NCI-H510A (cell line): ENCODE results near the gene OSBPL6.

Experiments used
- DNase-seq: peaks from one replicate; lab custom pipeline; 2025; lab: John Stamatoyannopoulos, UW

The OSBPL6 gene

DNA sequence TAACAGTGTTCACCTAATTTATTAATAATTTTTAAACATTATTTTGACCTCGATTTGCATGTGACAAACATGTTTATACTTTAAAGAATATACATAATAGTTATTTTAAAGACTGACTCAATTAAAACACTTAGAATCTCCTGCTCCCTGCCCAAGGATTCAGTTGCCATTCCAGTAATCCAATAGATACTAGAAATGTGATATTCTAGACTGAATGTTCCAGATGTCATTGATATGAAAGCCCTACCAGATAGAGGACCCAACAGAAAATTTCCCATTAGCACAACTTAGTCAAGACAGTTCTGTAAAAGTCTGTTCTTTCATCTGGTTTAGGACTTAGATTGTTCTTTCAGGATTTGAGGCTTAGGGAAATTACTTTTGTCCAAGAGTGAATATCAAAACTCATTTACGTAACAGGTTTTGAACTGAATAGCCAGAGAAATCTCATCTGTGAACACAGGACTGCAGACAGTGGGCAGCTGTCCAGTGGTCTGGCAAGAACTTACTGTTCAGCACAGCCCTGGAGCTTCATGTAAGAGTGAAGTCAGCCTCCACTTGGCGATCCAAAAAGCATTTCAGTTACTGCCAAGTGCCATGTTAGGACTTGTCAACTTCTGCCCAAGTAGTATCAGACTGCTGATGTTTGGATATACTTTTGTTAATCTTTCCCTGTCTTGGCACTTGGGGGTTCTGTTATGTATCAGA is 77.5 kb downstream of the OSBPL6 start:
- no peak for DNase-seq

DNA sequence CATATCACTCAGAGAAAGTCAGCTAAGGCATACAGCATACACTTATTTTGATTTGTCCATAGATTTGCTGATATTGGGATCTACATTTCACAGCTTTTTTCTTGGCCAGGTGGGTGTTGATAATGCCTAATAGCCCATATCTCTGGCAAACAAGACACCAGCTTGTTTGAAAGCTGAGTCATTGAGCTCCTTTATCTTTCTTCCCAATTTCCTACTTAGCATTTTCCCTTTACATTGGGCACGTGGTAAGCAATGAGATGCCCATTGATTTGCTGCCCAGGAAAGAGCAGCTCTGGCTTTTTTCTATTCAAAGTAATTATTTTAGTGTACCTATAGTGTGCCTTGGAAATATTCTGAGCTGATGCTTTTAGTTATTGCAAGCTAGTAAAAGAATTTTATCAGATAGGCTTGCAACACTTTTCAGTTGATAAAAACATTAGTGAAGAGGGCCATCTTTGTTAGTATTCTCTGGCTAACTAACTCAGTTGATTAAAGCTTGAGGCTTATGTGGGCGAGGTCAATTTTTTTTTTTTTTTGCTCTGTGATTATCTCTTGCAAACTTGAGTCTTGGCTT is 79.6 kb downstream of the OSBPL6 start:
- no peak for DNase-seq

DNA sequence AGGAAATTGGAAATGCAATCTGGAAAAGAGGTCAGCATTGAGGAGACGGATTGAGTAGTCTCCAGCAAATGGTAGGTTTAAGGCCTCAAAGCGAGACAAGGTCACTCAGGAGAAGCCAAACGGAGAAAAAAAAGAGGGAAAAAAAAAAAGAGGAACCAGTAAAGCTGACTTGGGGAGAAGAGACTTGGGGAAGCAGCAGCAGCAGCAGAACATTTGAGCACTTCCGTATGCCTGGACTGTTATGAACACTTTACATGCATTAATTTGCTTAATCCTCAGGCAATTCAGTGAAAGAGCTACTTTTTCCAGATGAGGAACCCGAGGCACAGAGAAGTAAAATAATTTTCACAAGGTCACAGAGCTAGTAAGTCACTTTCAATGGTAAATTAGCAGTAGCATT is 81.3 kb downstream of the OSBPL6 start:
- DNase-seq, result no peak

DNA sequence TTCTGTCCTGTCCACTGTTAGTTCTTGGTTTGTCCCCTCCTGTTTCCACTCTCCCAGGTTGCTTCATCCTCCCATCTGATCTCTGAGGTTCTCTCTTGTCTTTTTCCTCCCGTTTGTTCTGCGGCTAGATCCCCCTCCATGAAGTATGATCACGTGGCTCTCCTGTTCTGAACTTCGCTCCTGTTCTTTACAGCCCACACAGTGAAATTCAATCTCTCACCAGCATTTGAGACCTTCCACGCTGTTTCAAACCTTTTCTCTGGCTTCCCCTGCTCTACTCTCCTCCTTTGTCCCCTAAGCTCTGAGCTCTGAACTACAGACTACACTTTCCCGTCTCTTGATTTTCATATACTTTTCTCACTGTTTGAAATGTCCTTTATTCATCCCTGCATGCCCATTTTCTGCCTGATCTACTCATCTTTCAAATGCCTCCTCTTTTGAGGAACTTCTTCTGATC is 83.5 kb downstream of the OSBPL6 start:
- DNase-seq, result peak; percentile 36

DNA sequence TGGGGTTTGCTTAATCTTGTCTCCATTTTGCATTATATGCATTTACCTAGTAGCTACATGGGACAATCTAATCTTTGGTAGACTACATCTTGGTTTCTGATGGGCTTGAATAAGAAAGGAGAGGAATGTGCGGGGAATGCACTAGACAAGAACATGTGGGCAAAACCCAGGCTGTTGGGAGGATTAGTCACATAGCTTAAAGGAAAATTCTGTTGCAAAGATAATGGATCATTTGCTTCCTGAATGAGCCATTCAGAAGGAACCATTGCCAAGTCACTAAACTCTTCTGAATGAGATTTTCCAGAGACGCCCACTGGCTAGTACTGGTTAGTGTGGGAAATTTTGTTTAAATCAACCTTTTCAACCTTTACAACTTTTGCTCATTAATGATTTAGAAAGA is 84.8 kb downstream of the OSBPL6 start:
- DNase-seq, result no peak

DNA sequence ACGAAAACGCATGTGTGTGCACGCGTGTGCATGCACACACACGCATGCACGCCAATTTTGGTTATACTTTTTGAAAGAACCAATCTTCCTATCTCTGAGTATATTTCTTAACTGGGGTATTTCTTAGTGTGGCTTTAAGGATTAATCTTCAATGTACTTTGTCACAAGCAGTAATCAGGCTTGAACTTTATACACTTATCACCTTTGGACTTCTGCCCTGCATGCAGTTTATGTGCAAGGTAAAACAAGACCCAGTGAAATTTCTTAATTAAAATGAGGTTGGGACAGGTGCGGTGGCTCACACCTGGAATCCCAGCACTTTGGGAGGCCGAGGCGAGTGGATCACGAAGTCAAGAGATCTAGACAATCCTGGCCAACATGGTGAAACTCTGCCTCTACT is 85.3 kb downstream of the OSBPL6 start:
- DNase-seq, result no peak

DNA sequence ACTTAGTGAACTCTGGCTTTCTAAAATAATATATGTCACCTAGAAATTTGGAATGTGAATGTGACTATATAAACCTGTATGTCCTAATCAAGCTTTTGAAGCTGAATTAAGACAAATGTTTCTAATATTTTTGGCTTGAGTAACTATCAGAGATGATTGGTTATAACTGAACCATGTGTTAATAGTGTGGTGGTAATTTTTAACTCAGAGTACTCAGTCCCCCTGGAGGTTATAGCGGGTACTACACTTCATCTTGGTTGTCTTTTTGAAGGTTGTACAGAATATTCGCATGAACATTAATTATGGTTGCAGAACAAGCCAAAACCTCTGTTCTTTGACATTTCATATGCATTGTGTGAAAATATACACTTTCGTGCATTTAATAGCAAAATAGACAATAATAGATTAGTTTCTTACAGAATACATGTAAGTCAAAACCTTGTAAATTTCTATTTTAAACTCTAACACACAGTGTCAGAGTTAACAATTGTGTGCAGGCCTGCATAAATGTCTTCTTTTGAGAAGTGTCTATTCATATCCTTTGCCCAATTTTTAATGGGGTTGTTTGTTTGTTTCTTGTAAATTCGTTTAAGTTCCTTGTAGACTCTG is 86.0 kb downstream of the OSBPL6 start:
- no peak for DNase-seq

DNA sequence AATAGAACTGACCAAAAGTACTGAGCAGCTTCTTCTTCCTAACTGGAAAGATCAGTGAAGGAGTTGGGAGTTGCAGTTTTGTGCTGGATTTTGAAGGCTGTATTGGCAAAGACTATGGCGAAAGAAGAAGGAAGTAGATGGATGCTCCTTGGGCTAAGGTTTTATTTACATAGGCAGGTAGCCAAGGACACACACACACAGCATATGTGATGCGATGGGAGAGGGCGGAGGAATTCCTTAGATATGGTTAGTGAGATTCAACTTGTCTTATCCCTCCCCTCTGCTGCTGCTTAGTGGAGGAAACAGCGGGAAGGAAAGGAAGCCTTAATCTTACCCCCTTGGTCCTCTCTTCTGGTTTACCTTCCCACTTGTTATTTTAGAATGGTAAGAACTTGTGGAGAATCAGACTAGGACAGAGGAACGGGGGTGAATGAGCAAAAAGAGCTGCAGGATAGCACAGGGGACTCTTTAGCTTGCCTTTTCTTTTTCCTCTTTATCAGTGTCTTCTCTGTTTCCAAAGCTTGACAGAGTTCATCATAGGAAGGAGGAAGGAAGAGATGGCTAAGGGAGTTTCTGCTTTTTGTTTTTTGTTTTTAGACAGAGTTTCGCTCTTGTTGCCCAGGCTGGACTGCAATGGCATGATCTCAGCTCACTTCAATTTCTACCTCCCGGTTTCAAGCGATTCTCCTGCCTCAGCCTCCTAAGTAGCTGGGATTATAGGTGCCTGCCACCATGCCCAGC is 87.9 kb downstream of the OSBPL6 start:
- DNase-seq, result no peak

DNA sequence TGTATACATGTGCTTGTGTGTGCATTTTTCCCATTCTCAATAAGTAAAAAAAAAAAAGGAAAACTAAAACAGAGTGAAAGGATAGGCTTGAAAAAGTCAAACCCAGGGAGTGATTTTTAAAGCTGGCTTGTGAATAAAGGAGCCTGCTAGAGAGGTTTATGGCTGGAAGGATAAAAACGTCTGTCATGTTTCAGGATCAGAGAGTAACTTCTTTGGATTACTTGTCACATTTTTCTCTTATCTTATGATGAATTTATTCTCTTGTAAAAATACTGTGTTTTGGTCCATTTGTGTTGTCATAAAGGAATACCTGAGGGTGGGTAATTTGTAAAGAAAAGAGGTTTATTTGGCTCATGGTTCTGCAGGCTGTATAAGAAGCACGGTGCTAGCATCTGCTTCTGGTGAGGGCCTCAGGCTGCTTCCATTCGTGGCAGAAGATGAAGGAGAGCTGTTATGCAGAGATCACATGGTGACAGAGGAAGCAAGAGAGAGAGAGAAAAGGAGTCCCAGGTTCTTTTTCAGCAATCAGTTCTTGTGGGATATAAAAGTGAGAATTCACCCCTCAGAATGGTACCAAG is 89.1 kb downstream of the OSBPL6 start:
- DNase-seq, result no peak

DNA sequence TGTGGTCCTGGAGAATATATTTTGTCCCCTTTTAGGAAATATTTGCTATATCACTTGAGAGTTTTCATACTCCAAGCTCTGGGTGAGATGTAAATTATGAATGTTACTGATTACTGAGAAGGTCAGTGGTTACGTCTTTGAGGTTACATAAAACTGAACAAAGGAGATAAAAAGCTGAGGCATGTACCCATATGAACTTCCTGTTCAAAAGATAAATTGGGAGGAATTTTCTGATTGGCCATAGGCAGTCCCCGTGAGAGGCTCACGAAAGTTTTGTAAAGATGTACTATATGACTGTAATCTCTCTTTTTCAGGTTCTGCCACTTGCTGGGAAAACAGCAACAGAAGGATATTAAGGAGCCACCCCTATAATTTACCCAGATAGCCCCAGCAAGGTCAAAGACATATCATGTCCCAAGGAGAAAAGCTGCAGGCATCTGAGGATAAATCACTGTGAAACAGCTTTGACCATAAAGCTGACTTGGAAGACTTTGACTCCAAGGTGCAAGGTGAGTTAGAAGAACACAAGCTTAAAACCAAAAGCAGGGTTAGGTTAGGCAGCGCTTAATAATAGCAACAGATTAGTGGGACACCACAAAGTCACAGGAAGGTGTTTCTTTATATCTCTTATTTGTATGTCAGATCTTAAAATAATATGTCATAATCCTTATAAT is 90.4 kb downstream of the OSBPL6 start:
- no peak for DNase-seq

DNA sequence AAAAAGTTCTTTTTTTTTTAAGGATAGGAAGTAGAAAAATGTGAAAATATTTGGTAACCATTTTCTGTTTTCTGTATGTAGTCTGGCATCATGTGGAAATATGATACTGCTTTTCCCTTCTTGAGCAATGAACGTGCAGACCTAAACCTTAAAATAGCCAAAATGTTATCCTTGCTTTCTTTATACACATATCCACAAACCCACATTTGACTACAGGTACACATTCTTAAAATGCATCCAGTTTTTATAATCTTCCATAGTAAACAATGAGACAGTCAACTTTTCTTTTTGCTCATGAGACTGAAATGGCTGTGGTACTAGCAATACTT is 90.9 kb downstream of the OSBPL6 start:
- no peak for DNase-seq

DNA sequence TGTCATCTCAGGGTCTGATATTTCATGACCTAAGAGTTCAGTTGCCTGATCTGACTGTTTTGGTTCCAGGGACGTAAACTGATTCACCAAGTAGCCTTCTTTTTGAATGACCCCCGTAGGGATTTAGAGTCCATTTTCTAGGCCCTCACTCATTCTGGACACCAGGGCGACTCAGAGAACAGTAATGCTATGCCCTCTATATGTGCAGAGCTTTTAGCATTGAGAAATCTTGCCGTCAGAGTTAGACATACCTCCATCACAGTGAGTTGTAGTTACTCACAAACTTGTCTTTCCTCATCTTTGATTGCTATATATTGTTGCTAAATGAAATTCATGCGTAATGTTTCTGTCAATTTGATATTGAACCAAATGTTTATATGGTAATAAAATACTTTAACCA is 92.3 kb downstream of the OSBPL6 start:
- DNase-seq, result no peak

DNA sequence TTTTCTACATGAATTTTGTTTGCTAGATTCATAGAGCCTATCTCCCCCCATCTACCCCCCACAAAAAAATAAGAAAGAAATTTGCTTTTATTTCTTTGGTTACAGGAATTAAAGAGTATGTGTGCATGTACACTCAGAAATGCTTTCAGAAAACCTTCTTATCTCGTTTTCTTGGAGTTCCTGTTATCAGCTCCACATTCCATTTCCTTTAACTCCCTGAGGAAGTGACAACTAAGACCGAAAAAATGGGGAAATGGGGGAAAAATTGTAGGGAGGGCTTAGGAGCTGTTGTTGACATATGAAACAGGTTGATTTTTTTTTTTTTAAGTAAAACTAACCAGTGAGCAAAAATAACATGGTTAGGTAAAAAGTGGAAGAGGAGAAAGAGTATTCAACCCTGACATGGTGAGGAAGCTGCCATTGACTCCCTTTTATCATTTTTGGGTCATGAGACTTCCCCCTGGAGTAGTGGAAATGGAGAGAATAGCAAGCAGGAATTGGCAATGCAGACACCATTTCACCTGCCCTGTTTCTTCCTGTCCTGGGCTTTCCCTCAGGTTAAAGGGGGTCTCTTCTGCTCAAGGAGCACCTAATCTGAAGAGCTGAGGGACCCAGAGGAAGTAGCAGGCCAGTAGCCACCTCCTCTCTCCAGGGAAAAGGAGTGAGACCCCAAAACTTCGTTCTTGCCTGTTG is 93.5 kb downstream of the OSBPL6 start:
- DNase-seq, result no peak

DNA sequence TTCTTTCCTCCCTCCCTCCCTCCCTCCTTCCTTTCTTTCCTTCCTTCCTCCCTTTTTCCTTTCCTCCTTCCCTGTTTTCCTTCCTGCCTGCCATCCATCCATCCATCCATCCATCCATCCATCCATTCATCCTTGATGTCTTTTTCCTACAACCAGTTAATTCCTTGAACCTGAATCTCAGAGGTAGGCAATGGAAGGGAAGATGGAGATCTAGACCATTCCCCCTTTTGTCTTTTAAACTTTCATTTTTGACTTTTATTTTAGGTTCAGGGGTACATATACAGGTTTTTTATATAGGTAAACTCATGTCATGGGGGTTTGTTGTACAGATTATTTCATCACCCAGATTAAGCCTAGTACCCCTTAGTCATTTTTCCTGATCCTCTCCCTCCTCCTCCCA is 97.4 kb downstream of the OSBPL6 start:
- DNase-seq, result no peak

DNA sequence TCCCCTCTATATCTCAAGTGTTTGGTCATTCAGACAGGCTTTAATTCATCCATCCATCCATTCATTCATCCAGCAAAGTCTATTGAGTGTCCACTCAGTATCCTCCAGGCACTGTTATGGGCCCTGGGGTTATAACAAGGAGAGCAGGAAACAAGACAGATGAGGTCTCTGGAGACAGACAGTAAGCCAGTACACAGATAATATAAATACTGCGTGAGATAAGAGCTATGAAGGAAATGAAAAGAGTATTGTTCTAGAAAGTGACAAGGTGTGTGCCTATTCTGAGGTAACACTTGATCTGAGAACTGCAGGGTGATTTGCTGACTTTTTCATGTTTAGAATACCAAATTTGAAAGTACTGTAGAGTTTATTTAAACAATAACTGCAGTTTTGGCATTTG is 98.3 kb downstream of the OSBPL6 start:
- DNase-seq, result no peak

DNA sequence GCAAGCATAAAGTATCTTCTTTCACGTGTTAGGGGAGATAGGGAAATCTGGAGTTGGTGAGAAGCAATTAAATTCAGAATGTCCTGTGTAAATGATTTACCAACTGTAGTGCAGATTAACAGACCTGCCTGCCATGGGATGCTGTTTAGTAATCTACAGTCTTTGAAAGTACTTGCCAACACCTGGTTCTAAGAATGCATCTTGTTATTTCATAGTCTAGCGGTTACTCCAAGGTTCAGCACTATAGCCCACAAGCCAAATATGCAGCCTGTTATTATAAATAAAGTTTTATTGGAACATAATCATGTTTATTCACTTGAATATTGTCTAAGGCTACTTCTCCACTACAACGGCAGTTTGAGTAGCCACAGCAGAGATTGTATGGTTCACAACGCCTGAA is 100.8 kb downstream of the OSBPL6 start:
- DNase-seq, result no peak

DNA sequence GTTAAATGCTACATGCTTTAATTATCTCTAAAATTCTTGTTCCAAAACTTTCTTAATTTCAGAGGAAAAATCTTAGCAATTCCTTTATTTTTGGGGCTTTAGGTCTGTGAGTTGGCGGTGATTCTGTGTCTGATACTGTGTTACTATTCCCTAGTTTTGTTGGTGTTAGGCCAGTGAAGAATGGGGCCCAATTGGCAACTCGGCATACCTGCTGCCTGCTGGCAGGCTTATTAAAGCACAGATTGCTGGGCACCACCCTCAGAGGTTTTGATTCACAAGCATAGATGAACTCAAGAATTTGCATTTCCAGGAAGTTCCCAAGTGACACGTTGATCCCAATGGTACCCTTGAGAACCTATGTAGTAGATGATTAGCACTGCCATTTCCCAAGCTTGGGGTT is 101.6 kb downstream of the OSBPL6 start:
- no peak for DNase-seq

DNA sequence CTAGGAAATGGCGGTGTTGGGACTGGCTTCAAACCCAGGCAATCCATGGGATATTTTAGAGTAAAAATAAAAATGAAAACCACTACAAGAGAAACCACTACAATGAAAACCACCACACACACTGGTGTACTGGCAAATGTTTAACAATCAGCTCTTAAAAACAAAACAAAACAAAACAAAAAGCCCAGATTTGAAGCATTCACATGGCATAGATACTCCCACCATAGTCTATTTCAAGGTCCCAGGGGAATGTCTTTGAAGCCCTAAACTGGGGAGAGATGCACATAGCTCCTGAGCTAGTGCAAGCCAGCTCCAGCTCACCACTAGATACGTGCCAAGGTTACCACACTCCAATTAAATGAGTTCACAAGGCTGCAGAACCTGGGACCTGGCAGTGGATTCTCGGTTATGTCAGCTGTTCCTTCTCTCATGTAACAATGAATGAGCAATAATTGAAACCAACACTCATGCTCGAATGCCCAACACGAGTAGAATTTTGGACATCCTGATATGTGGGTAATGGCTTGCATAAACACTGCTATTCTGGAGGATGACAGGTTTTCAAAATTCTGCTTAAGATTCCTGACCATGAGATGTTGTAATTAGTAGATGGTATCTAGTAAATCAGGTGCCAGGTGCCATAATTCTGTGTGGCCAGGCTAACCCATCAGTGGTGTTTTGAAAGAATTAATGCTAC is 102.2 kb downstream of the OSBPL6 start:
- DNase-seq, result no peak

DNA sequence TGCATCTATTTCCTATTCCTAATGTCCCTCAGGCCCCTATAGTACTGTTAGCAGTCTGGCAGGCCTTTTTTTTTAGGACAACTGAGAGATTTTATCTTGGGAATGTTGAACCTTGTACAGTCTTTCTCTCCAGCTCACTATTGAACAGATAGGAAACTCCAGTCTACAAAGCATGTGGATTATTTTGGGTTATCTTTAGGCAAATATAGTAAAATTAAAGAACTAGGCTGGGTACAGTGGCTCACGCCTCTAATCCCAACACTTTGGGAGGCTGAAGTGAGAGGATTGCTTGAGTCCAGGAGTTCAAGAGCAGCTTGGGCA is 102.7 kb downstream of the OSBPL6 start:
- no peak for DNase-seq

DNA sequence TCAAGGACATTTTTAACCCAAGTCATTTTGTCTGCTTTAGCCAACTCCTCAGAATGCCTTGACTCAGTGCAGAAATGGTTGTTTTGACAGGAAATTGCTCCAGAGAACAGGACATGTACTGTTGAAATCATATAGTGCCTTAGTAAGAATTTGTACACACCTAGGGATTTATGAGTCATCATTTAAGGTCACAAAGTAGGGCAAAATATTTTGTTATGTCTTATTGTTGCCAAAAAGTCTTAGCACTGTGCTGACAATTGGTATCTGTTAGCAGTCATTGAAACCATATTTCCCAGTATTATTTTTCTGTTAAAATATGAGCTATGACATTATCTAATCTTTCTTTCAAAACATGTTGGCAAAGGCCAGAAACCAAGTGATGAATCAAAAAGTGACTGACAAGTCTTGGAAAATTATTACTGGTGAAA is 104.5 kb downstream of the OSBPL6 start:
- no peak for DNase-seq

DNA sequence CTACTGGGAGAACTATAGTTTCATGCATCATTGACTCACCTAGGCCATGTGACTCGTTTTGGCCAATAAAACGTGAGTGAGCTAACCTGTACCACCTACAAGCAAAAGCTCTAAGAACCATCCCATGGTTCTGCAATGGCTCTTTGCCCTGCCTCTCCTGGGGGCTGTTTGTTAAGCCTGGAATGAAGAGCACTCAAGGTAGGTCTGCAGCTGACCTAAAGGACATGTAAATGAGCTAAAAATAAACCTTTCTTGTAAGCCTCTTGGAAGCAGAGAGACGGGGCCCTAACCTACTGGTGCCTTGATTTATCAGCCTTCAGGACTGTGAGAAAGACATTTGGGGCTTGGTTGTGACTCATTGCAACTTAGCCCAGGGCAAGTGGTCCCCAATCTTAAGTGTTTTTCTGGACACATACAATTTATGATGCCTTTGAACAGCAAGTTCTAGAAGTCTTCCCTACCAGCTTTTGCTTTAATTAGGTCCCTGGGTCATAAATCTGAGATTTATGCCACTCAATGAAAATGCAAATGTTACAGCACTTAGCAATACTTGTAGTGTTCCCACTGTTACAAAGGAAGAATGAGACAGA is 107.4 kb downstream of the OSBPL6 start:
- DNase-seq, result no peak
